PC-3 (cell line): ENCODE data around the gene MACROD1. TPM values are rescaled to one million over a fixed set of nuclear protein-coding genes. Genes with fewer than 3 reads are reported as not detected.
A peak's percentile ranks its signal among the peaks of the same experiment; 100 is the strongest.

Experiments
- ATAC-seq: fragments of 200-7000 bp; cut with Tn5 transposase; 2 replicates; pipeline ENCODE4 v1.9.1; 2020; ENCODE audit warnings: mild to moderate bottlenecking, moderate library complexity
- BruUV-seq: library from RNA; stranded (reverse); fragments of 400-500 nt; replicated peaks from 2 replicates; lab custom pipeline; 2021; lab: Mats Ljungman, UMichigan
- CTCF ChIA-PET: fragments of 300-600 bp; sonication (Branson Sonifier 250); formaldehyde crosslinking; loops from one replicate; lab custom pipeline; 2022; ENCODE audit warnings: antibody characterized with exemption; lab: Charles Lee
- POLR2A ChIA-PET: fragments of 300-600 bp; sonication (Branson Sonifier 250); formaldehyde crosslinking; loops from one replicate; lab custom pipeline; 2022; ENCODE audit warnings: antibody characterized with exemption; ENCODE audit not compliant: unreplicated experiment; lab: Charles Lee
- DNase-seq: peaks from one replicate; pipeline ENCODE4 v3.0.0-alpha.2; 2015
- H2AFZ ChIP-seq: fragments of 300-600 bp; sonication (generic); 2 replicates; pipeline ENCODE4 v1.6.0; 2016; ENCODE audit warnings: antibody characterized with exemption, low read length
- H3F3A ChIP-seq: fragments of 300-600 bp; sonication (generic); one replicate; pipeline ENCODE4 v1.6.0; 2017; ENCODE audit warnings: antibody characterized with exemption, low read length, control low read depth, mild to moderate bottlenecking; ENCODE audit not compliant: unreplicated experiment
- H3K27ac ChIP-seq: fragments of 300-600 bp; sonication (generic); 2 replicates; pipeline ENCODE4 v1.5.1; 2016; ENCODE audit warnings: mild to moderate bottlenecking, low read length
- H3K27me3 ChIP-seq: fragments of 300-600 bp; sonication (generic); 2 replicates; pipeline ENCODE4 v1.6.1; 2016; ENCODE audit warnings: low read length, mixed read lengths
- H3K36me3 ChIP-seq: fragments of 300-600 bp; sonication (generic); 2 replicates; pipeline ENCODE4 v1.6.1; 2016; ENCODE audit warnings: low read depth, mixed run types, low read length, mixed read lengths
- H3K4me1 ChIP-seq: fragments of 300-600 bp; sonication (generic); 2 replicates; pipeline ENCODE4 v1.5.1; 2016; ENCODE audit warnings: low read length; ENCODE audit not compliant: insufficient read depth
- H3K4me2 ChIP-seq: fragments of 300-600 bp; sonication (generic); 2 replicates; pipeline ENCODE4 v1.6.0; 2016; ENCODE audit warnings: low read length
- H3K4me3 ChIP-seq: fragments of 300-600 bp; sonication (generic); 2 replicates; pipeline ENCODE4 v1.5.1; 2016; ENCODE audit warnings: mild to moderate bottlenecking, low read length, mixed read lengths
- H3K79me2 ChIP-seq: fragments of 300-600 bp; sonication (generic); 2 replicates; pipeline ENCODE4 v1.6.1; 2017; ENCODE audit warnings: low read length, mixed read lengths
- H3K9ac ChIP-seq: fragments of 300-600 bp; sonication (generic); 2 replicates; pipeline ENCODE4 v1.6.0; 2016; ENCODE audit warnings: mild to moderate bottlenecking, low read length
- H3K9me2 ChIP-seq: fragments of 300-600 bp; sonication (generic); replicated peaks from 2 replicates; pipeline ENCODE4 v1.6.1; 2016; ENCODE audit warnings: mixed run types, low read length, mixed read lengths
- H3K9me3 ChIP-seq: fragments of 300-600 bp; sonication (generic); 2 replicates; pipeline ENCODE4 v1.6.1; 2016; ENCODE audit warnings: low read length, mixed read lengths
- H4K20me1 ChIP-seq: fragments of 300-600 bp; sonication (generic); 2 replicates; pipeline ENCODE4 v1.6.1; 2016; ENCODE audit warnings: low read length, mixed read lengths
- CTCF ChIP-seq: fragments of 300-600 bp; sonication (generic); conservative IDR thresholded peaks from 2 replicates; pipeline ENCODE4 v1.5.1; 2017; ENCODE audit warnings: antibody characterized with exemption, low read depth, mild to moderate bottlenecking, low read length
- EZH2 ChIP-seq: fragments of 300-600 bp; sonication (generic); IDR thresholded peaks from one replicate; pipeline ENCODE4 v1.6.1; 2017; ENCODE audit warnings: antibody characterized with exemption, mild to moderate bottlenecking, low read length; ENCODE audit not compliant: unreplicated experiment
- EZH2phosphoT487 ChIP-seq: fragments of 300-600 bp; sonication (generic); IDR thresholded peaks from 2 replicates; pipeline ENCODE4 v1.6.1; 2018; ENCODE audit warnings: mild to moderate bottlenecking, antibody characterized with exemption, low read length, borderline replicate concordance
- intact Hi-C: fragments of 100-400 bp; cut with micrococcal nuclease; formaldehyde crosslinking; loops from 2 replicates; pipeline ENCODE4 v1.9.0; 2023
- total RNA-seq: library from RNA; depleted of rRNA; stranded (reverse); fragments of >200 nt; gene quantifications from 2 replicates; pipeline ENCODE4 v1.2.3, GENCODE V29; 2014

Gene MACROD1
- total RNA-seq, 1 experiment from 2014 or later, result 71.4 TPM

- Histone ChIP-seq H3K9me2 (no peaks in the 10 kb centered on the region), H3K9ac (no peak overlapping the region), H3K4me1 (peaks cover 8% of the 10 kb centered on the region), H3K9me3 (no peaks in the 10 kb centered on the region), H3K79me2 (no peaks in the 10 kb centered on the region), H3K4me3 (no peak overlapping the region), H3K27ac (no peak overlapping the region), H2AFZ (no peak overlapping the region), H3F3A (no peaks in the 10 kb centered on the region), H3K36me3 (no peaks in the 10 kb centered on the region), H4K20me1 (peaks cover 5% of the 10 kb centered on the region), H3K27me3 (peaks cover 14% of the 10 kb centered on the region), H3K4me2 (no peak overlapping the region)
- ATAC-seq, result no peak
- POLR2A ChIA-PET, result no interaction called here
- TF ChIP-seq CTCF, result no peak
- TF ChIP-seq EZH2phosphoT487, result no peak
- TF ChIP-seq EZH2, result no peak
- intact Hi-C loops, result no loop called here
- no peak for DNase-seq
- BruUV-seq, result no TSS peak
- CTCF ChIA-PET, result no interaction called here
Observed at GRCh38 chr11:64034411-64034811, 131.5 kb downstream of the MACROD1 start.

GRCh38 chr11:64032050-64032449, 133.9 kb downstream of the MACROD1 start:
- no peaks in the 10 kb centered on the region for H3K9me3 ChIP-seq
- DNase-seq, result peak; percentile 55
- no peaks in the 10 kb centered on the region for H3K79me2 ChIP-seq
- CTCF ChIA-PET, result interaction anchor here (0.6 kb wide), 1 partner anchor 98 kb away, joined by 3 read pairs; no protein-coding TSS in a partner anchor
- POLR2A ChIA-PET, result no interaction called here
- intact Hi-C loops, result no loop called here
- no peaks in the 10 kb centered on the region for H3K9me2 ChIP-seq
- H3K4me1 ChIP-seq, result peaks cover 8% of the 10 kb centered on the region
- H3K27ac ChIP-seq, result no peak overlapping the region
- H2AFZ ChIP-seq, result no peak overlapping the region
- no peak overlapping the region for H3K9ac ChIP-seq
- H4K20me1 ChIP-seq, result peaks cover 5% of the 10 kb centered on the region
- no peak overlapping the region for H3K4me2 ChIP-seq
- peaks cover 14% of the 10 kb centered on the region for H3K27me3 ChIP-seq
- BruUV-seq, result no TSS peak
- TF ChIP-seq EZH2phosphoT487 (no peak), CTCF (no peak), EZH2 (no peak)
- ATAC-seq, result peak; percentile 76
- H3K4me3 ChIP-seq, result no peak overlapping the region
- no peaks in the 10 kb centered on the region for H3F3A ChIP-seq
- no peaks in the 10 kb centered on the region for H3K36me3 ChIP-seq

GRCh38 chr11:64031001-64031400, 134.9 kb downstream of the MACROD1 start:
- Histone ChIP-seq H4K20me1 (peaks cover 5% of the 10 kb centered on the region), H3K27me3 (peaks cover 8% of the 10 kb centered on the region), H3K9me2 (no peaks in the 10 kb centered on the region), H3F3A (no peaks in the 10 kb centered on the region), H3K27ac (no peak overlapping the region), H3K4me3 (no peak overlapping the region), H3K36me3 (no peaks in the 10 kb centered on the region), H3K9ac (no peak overlapping the region), H3K9me3 (no peaks in the 10 kb centered on the region), H3K4me2 (no peak overlapping the region), H2AFZ (no peak overlapping the region), H3K79me2 (no peaks in the 10 kb centered on the region), H3K4me1 (peaks cover 8% of the 10 kb centered on the region)
- CTCF ChIA-PET, result no interaction called here
- DNase-seq (no peak), ATAC-seq (no peak)
- BruUV-seq, result no TSS peak
- intact Hi-C loops, result no loop called here
- POLR2A ChIA-PET, result no interaction called here
- TF ChIP-seq CTCF, result no peak
- no peak for TF ChIP-seq EZH2
- no peak for TF ChIP-seq EZH2phosphoT487
